CD1c-positive myeloid dendritic cell (primary cell): ENCODE data around the gene SLC39A9.

Experiments
- DNase-seq: peaks from one replicate; pipeline ENCODE4 v3.0.0-alpha.2; 2016; ENCODE audit errors: extremely low spot score

SLC39A9 gene

GRCh38 chr14:69424149-69424923 lies 25.8 kb downstream of the SLC39A9 start:
- peak; percentile 17 for DNase-seq

GRCh38 chr14:69427596-69427995 lies 29.1 kb downstream of the SLC39A9 start:
- DNase-seq = no peak

DNA sequence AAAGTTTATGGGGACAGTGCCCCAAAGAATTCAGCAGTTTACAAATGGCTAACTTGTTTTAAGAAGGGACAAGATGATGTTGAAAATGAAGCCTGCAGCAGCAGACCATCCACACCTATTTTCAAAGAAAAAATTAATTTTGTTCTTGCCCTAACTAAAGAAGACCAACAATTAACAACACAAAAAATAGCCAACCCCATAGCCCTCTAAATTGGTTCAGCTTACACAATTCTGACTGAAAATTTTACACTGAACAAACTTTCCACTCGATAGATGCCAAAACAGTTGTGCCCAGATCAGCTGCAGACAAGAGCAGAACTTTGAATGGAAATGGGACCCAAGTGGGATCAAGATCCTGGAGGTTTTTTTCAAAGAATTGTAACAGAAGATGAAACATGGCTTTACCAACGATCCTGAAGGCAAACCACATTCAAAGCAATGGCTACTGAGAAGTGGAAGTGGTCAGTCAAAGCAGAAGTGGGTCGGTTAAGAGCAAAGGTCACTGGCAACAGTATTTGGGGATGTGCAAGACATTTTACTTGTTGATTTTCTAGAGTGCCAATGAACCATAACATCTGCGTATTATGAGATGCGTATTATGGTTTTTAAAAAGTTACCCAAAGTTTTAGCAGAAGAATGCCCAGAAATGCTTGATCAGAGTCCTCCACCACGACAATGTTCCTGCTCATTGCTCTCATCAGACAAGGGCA lies 30.0 kb downstream of the SLC39A9 start:
- DNase-seq = peak; percentile 71

DNA sequence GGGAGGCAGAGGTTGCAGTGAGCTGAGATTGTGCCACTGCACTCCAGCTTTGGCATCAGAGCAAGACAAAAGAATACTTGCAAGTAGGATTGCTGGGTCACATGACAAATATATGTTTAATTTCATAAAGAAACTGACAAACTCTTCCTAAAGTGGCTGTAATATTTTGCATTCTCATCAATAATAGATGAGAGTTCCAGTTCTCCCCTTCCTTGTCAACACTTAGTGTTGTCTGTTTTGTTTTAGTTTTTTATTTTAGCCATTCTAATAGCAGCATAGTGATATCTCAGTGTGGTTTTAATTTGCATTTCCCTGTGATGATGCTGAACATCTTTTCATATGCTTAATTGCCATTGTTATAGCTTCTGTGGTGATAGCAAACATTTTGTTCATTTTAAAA lies 31.2 kb downstream of the SLC39A9 start:
- no peak for DNase-seq

DNA sequence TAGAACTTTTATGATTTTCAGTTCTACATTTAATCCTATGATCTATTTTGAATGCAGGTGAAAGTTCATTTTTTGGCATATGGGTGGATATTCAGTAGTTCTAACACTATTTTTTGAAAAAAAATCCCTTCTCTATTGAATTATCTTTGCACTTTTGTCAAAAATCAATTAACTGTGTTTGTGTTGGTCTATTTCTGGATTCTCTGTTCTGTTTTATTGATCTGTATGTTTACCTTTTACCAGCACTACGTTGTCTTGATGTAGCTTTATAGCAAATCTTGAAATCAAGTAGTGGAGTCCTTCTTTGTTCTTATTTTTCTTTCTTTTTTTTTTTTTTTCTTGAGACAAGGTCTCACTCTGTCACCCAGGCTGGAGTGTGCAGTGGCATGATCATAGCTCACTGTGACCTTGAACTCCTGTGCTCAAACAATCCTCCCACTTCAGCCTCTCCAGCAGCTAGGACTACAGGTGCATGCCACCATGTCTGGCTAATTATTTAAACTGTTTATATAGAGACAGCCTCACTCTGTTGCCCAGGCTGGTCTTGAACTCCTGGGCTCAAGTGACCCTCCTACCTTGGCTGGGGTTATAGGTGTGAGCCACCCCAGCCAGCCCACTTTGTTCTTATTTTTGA lies 31.9 kb downstream of the SLC39A9 start:
- DNase-seq = no peak

DNA sequence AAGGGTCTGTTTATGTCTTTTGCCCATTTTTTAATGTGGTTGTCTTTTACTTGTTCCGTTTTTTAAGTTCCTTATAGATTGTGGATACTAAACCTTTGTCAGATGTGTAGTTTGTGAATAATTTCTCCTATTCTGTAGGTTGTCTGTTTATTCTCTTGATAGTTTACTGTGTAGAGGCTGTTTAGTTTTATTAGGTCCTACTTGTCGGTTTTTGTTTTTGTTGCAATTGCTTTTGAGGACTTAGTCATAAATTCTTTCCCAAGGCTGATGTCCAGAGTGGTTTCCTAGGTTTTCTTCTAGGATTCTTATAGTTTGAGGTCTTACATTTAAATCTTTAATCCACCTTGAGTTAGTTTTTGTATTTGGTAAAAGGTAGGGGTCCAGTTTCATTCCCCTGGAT lies 33.9 kb downstream of the SLC39A9 start:
- DNase-seq = no peak

DNA sequence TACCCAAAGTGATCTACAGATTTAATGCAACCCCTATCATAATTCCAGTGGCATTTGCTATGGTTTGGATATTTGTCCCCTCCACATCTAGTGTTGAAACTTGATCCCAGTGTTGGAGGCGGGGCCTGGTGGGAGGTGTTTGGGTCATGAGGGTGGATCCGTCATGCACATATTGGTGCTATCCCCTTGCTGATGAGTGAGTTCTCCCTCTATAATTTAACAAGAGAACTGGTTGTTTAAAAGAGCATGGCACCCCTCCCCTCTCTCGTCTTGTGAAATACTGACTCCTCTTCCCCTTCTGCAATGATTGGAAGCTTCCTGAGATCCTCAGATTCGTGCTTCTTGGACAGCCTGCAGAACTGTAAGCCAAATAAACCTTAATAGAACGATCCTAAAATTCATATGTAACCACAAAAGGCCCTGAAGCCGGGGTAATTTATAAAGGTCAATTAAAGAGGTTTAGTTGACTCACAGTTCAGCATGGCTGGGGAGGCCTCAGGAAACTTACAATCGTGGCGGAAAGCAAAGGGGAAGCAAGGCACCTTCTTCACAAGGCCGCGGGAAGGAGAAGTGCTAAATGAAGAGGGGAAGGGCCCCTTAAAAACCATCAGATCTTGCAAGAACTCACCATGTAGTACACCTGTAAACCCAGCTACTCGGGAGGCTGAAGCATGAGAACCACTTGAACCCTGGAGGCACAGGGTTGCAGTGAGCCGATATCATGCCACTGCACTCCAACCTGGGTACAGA lies 41.2 kb downstream of the SLC39A9 start:
- peak; percentile 36 for DNase-seq

DNA sequence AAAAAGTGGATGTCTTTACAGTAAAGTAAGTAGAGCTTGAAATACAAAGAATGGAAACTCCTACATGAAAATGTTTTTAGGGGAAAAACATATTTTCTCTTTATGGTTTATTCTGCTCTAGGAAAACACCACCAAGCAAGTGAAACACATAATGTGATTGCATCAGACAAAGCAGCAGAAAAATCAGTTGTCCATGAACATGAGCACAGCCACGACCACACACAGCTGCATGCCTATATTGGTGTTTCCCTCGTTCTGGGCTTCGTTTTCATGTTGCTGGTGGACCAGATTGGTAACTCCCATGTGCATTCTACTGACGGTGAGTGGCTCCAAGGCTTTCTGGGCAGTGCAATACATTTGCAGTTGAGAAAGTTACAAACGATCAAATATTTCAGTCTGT lies 43.5 kb downstream of the SLC39A9 start:
- no peak for DNase-seq

DNA sequence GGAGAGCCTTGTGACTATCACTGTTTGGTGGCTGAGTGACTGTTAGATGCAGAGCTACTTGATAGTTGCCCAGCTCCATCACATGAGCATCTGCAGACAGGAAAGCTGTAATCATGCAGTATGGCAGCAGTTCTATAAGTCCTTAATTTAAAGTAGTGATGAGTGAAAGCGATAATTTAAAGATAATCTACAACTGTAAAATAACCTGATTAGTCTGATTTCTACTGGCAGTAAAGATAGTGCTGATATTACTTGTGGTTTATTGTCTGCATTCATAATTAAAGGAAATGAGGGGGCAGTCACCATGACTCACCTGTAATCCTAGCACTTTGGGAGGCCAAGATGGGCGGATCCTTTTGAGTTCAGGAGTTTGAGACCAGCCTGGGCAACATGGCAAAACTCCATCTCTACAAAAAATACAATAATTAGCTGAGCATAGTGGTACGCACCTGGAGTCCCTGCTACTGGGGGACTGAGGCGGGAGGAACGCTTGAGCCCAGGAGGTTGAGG lies 44.9 kb downstream of the SLC39A9 start:
- DNase-seq = no peak

GRCh38 chr14:69449216-69449615 lies 50.7 kb downstream of the SLC39A9 start:
- DNase-seq = no peak

DNA sequence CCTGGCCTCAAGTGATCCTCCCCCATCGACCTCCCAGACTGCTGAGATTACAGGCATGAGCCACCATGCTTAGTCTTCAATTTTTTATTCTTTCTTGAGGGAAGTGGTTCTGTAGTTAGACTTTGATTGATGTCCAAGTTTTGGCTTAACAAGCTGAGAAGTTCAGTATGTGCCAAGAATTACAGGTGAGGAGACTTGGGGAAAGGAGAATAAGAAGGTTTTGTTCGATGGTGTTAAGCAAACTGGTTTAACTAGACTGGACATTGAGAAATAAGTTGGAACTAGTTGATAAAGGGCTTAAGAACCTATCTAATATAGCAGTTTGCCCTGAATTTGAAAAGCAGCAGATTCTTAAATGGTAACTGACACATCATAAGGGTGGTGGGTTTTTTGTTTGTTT lies 53.4 kb downstream of the SLC39A9 start:
- no peak for DNase-seq

GRCh38 chr14:69458350-69458749 lies 59.9 kb downstream of the SLC39A9 start:
- DNase-seq = no peak

GRCh38 chr14:69459122-69459521 lies 60.6 kb downstream of the SLC39A9 start:
- no peak for DNase-seq

DNA sequence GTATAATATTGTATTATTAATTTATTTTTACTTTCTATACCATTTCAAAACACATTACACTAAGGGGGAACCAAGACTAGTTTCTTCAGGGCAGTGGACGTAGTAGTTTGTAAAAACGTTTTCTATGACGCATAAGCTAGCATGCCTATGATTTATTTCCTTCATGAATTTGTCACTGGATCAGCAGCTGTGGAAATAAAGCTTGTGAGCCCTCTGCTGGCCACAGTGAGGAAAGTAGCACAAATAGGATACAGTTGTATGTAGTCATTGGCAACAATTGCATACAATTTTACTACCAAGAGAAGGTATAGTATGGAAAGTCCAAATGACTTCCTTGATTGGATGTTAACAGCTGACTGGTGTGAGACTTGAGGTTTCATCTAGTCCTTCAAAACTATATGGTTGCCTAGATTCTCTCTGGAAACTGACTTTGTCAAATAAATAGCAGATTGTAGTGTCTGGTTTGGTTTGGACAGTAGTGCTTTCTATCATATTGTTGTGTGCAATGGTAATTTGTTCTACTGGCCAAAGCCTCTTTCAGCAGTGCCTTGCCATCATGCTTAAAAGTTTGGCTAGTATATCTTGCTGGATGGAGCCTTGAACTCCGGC lies 61.7 kb downstream of the SLC39A9 start:
- DNase-seq = peak; percentile 84

DNA sequence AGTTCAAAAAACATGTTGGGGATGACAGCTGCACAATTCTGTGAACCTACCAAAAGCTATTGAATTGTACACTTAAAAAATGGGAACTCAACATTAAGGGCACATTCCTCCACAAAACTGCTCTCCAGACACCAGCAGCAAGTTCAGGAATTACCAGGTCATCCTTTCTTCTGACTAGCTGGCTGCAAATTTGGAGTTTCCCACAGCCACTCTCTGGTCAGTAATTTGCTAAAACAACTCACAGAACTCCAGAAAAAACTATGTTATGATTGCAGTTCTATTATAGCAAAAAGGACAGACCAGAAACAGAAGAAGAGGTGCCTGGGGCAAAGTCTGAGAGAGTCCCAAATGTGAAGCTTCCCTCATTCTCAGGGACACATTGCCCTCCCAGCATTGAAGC lies 65.9 kb downstream of the SLC39A9 start:
- no peak for DNase-seq

- no peak for DNase-seq
Observed at GRCh38 chr14:69464829-69465228, 66.3 kb downstream of the SLC39A9 start.

- no peak for DNase-seq
Observed at GRCh38 chr14:69468949-69469348, 70.5 kb downstream of the SLC39A9 start.

GRCh38 chr14:69471436-69471835 lies 72.9 kb downstream of the SLC39A9 start:
- no peak for DNase-seq

GRCh38 chr14:69471916-69472315 lies 73.4 kb downstream of the SLC39A9 start:
- no peak for DNase-seq

- no peak for DNase-seq
Observed at GRCh38 chr14:69473260-69473659, 74.8 kb downstream of the SLC39A9 start.

DNA sequence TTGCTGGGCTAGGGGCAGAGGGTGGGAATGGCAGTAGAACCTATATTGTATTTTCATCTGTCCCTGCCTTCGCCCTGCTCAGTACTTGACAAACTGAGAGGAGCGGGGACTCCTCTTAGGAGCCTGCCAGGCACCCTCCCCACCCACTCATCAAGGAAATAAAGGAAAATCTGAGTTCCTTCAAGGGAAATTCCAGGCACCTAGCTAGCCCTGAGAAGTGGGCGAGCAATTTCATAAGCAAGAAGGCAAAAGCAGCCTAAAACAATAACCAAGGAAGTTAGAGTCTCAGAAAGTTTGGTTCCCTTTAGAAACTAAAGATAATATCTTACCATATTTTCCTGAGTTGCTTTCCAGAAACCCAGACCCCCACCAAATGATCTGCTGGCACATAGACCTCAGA lies 75.5 kb downstream of the SLC39A9 start:
- no peak for DNase-seq
